IPS DF 19.7 (cell line): Measurements from ENCODE around the gene DDX31.

Experiments
- DNase-seq: peaks from one replicate; pipeline ENCODE4 v3.0.0-alpha.2; 2013; ENCODE audit warnings: low read depth, low spot score

DDX31 gene

DNA sequence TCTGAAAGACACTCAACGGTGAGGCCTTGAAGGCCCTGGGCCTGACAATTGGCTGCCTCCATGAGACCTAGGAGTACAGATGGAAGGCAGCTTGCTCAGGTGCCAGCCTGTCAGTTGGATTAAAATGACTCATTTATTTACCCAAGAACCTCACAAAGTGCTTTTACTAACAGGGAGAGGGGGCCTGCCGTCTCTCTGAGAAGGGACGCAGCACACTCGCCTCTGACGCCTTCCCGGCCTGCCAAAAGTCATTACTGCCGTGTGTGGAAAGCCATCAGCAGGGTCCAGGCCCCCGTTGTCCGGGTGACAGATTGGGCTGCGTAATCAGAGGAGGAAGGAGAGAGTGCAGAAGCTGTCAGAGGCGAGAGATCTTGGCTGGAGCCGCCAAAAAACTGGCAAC, 32.4 kb downstream of the DDX31 start:
- no peak for DNase-seq

GRCh38 chr9:132634327-132634726, 35.5 kb downstream of the DDX31 start:
- DNase-seq: no peak

GRCh38 chr9:132632413-132633129, 37.2 kb downstream of the DDX31 start:
- no peak for DNase-seq

GRCh38 chr9:132631685-132632084, 38.1 kb downstream of the DDX31 start:
- DNase-seq: no peak

DNA sequence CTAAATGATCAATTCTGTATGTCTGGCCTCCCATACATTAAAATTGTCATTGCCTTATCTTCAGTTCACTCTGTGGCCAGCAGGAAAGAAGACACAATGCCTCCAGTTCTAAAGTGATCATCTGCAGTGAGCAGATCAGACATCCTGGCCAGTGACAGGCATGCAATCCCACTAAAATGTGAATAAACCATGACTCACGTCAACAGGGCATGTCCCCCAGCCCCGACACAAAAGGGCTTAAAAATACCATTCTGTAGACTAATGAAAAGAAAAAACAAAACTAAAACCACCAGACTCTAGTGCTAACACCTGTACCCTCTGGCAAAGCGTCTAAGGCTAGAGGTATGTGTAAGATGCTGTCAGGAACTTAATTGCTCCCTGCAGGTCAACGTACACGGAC, 38.5 kb downstream of the DDX31 start:
- no peak for DNase-seq

- DNase-seq: no peak
These were observed 39.0 kb downstream of the DDX31 start for GRCh38 chr9:132630811-132631210.

DNA sequence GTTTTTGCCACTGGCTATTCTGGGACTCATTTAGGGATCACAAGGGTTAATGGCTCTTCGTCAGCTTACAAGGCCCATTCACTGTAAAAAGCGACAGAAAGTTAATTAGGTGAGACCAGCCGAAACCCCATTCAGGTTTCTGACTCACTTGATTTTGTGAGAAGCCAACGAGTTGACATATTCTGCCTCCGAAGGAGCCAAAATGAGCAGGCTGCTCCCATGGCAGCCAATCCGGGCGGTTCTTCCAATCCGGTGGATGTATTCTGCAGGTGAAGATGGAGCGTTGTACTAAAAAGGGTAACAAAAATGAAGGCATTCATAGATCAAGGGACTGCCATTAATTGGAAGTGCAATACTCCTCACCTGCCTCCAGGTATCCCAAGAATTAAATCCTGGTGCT, 39.7 kb downstream of the DDX31 start:
- no peak for DNase-seq

DNA sequence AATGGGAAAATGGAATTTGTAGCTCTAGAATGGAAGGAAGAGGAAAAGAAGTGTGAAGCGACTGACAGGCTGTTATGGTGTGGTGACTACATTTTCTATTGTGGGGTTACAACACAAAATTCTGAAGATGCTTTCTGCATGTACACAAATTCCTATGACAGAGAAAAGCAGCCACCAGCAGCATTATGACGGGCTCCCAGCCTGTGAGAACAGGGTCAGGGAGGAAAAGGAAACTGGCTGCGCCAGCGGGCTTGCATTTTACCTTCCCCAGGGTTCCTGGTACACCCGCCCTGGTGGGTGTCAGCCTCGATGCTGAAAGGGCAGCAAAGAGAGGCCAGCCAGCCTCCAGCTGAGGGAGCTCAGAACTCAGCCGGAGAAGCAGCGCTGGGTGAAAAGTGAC, 41.0 kb downstream of the DDX31 start:
- DNase-seq: no peak

- no peak for DNase-seq
These were observed 42.2 kb downstream of the DDX31 start for GRCh38 chr9:132627594-132627993.

DNA sequence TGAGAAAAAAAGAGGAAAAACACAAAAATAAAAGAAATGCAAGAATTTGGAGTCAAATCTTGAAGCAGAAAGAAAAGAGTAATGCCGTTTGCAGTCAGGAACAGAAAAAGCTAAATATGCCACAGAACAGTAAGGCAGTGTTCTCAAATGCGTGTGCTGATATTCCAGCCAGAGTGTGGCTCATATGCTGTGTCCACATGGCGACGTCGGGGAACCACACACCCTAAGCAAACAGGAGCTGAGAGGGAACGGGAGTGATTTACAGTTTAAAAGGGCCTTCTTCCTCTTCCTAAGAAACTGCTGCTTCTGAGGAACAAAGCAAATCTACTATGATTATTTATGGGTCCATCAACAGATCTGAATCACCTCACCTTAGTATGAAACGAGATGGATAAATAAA, 42.7 kb downstream of the DDX31 start:
- no peak for DNase-seq

- DNase-seq: no peak
These were observed 43.5 kb downstream of the DDX31 start for GRCh38 chr9:132626285-132626684.

GRCh38 chr9:132622159-132622558, 47.6 kb downstream of the DDX31 start:
- no peak for DNase-seq

DNA sequence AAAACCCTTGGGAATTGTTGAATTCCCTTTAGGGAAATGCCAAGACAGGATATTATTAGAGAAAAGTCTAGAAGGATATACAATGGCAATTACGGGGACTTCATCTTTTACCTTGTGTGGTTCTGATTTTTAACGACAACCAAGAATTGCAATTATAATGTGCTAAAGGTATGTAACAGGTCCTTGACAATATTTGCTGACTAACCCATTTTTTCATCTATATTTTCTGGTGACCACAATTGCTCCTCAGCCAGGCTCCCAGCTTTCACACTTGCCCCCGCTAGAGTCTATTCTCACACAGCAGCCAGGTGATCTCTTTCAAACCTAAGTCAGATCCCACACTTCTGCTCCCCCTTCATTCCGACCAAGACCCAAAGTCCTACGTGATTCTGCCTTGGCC, 53.1 kb downstream of the DDX31 start:
- no peak for DNase-seq

DNA sequence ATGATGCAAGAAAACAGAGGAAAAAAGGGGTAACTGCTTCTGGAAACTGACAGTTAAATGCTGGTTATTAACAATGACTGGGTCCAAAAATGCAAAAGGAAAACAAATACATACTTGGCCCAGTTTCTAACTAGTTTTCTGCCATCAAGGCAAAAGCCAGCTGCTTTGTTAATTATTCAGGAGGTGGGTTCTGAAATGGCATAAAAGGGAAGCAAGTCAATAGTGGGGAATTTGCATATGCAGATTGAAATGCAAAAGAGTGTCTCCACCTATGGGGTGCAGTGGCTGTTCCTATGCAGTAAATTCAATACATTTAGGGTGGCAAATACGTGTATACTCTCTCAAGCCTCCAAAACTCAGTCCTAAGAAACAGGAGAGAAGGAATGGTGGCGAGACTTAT, 54.0 kb downstream of the DDX31 start:
- no peak for DNase-seq

DNA sequence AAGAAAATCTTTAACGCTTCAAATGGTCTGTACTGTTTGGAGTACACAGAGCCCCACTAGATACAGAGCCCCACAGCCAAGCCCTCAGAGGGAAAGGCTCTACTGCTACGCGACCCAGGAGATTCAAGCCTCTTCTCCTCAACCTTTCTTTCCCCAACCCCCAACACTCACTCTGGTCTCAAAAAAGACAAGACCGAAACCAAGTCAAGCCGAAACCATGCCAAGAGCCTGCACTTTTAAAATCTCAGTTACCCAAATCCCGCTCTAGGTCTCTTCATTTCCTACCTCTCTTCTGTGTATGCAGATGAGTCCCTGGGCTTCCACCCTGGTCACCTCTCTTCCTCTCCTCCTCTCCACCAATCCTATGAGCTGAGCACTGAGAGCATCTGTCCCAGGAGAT, 55.5 kb downstream of the DDX31 start:
- no peak for DNase-seq

- no peak for DNase-seq
These were observed 59.1 kb downstream of the DDX31 start for GRCh38 chr9:132610661-132611060.

- DNase-seq: no peak
These were observed 60.0 kb downstream of the DDX31 start for GRCh38 chr9:132609829-132610228.

GRCh38 chr9:132609184-132609583, 60.6 kb downstream of the DDX31 start:
- DNase-seq: no peak

GRCh38 chr9:132606066-132606465, 63.7 kb downstream of the DDX31 start:
- no peak for DNase-seq

DNA sequence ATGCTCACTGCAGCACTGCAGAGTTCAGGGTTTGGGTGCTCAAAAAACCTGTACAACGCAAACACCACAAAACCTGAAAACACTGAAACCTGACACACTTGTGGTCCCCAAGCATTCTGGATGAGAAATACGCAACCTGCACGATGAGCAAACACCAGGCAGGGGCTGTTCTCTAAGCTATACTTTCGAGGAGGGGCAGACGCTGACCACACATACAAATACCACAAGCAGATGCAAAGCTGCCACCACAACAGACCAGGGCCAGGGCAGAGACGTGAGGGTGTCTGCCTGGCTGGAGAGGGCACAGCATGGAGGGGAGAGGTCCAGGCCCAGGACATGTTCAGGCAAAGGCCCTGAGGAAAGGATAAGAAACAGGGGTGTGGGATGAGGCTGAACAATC, 64.4 kb downstream of the DDX31 start:
- DNase-seq: no peak

GRCh38 chr9:132602207-132602606, 67.6 kb downstream of the DDX31 start:
- DNase-seq: no peak

GRCh38 chr9:132600326-132600984, 69.3 kb downstream of the DDX31 start:
- DNase-seq: no peak

DNA sequence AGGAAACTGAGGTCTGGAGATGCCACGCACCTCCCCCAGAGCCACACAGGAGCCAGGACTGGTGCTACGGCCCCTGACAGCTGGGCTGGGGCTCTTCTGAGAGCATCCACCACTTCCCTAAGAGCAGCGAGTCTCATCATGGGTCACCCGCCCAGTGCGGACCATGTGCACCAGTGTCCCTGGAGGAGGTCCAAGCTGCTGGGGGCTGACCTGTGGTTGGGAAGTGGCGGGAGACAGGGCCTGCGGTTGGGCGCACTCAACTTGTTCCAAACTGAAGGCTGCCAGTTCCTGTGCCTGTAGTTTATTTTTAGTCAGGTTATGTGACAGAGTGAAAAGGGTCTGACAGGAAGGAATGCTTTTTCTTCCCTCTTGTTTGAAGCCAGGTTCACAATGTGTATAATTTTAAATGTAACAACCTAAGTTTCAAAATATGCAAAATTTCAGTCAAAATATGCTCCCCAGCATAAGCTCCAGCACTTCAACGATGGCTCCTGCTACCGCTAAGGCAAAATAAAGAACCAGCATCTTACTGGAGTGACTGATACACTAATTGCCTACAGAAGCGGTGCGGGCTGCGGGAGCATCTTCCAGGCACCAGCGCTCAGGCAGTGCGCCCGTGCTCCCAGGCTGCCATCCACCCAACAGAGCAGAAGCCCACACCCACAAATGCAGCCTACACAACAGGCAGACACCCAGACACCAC, 72.6 kb downstream of the DDX31 start:
- DNase-seq: no peak
